Measurements from ENCODE around the gene ZNF177. TPM values are rescaled to one million over a fixed set of nuclear protein-coding genes. Genes with fewer than 3 reads are reported as not detected.
"Not testable (repeated sequence)": the region's sequence is repeated elsewhere in the genome, so short reads cannot be mapped to it uniquely, and the experiment has no call there.

Gene ZNF177
- 0.98 TPM for total RNA-seq

- no peak within 1 kb of the TSS for H3K27ac ChIP-seq
- peaks cover 26% of the 10 kb centered on the region for H3K9me3 ChIP-seq
- peak within 1 kb of the TSS; percentile 1 to 19 for H3K4me3 ChIP-seq
- TF ChIP-seq POLR2AphosphoS5 (IDR thresholded peaks at IDR 0.05; ENCODE audit: insufficient read depth in 1 of 2, low read depth in 1 of 2), result no peak
- TF ChIP-seq POLR2A (IDR thresholded peaks at IDR 0.05), result no peak
- TF ChIP-seq CTCF (IDR thresholded peaks at IDR 0.05), result no peak
- no peak for DNase-seq (ENCODE audit: extremely low spot score in 2 of 2)
- H3K36me3 ChIP-seq, result peaks cover 0 to 22% of the 10 kb centered on the region in 2 donors
- H3K4me1 ChIP-seq, result peaks cover 5% of the 10 kb centered on the region
- intact Hi-C loops (cut with DNase I), result no loop called here
- no peaks in the 10 kb centered on the region for H3K27me3 ChIP-seq
Observed at GRCh38 chr19:9362905-9363304, at the start of gene ZNF177. Gene ZNF177 (plus strand): TSS chr19:9363013. CDS start chr19:9378312, 15,299 bp downstream.

GRCh38 chr19:9313756-9314155 lies 49.1 kb upstream of the ZNF177 start:
- DNase-seq (ENCODE audit: extremely low spot score in 2 of 2), result no peak
- no peaks in the 10 kb centered on the region for H3K9me3 ChIP-seq
- intact Hi-C loops (cut with DNase I), result no loop called here
- H3K27ac ChIP-seq, result no peak overlapping the region
- H3K36me3 ChIP-seq, result no peaks in the 10 kb centered on the region
- no peaks in the 10 kb centered on the region for H3K27me3 ChIP-seq
- H3K4me1 ChIP-seq, result peaks cover 1% of the 10 kb centered on the region
- TF ChIP-seq POLR2AphosphoS5 (IDR thresholded peaks at IDR 0.05; ENCODE audit: insufficient read depth in 1 of 2, low read depth in 1 of 2) (no peak), CTCF (IDR thresholded peaks at IDR 0.05) (no peak), POLR2A (IDR thresholded peaks at IDR 0.05) (no peak)
- H3K4me3 ChIP-seq, result no peak overlapping the region

GRCh38 chr19:9321338-9321737 lies 41.5 kb upstream of the ZNF177 start:
- peaks cover 15% of the 10 kb centered on the region for H3K4me1 ChIP-seq
- TF ChIP-seq CTCF (IDR thresholded peaks at IDR 0.05), result no peak
- no peak for TF ChIP-seq POLR2A (IDR thresholded peaks at IDR 0.05)
- no peak for TF ChIP-seq POLR2AphosphoS5 (IDR thresholded peaks at IDR 0.05; ENCODE audit: insufficient read depth in 1 of 2, low read depth in 1 of 2)
- intact Hi-C loops (cut with DNase I), result no loop called here

GRCh38 chr19:9321756-9322155 lies 41.1 kb upstream of the ZNF177 start:
- H3K27me3 ChIP-seq; H3K4me3 ChIP-seq; H3K9me3 ChIP-seq; DNase-seq (ENCODE audit: extremely low spot score in 2 of 2); H3K27ac ChIP-seq; intact Hi-C loops (cut with DNase I): not testable (repeated sequence)
- H3K4me1 ChIP-seq, result peaks cover 15% of the 10 kb centered on the region
- H3K36me3 ChIP-seq, result peaks cover 0 to 11% of the 10 kb centered on the region in 2 donors

More at GRCh38 chr19:9321338-9321737, 41.5 kb upstream of the ZNF177 start:
- Histone ChIP-seq H3K9me3 (no peaks in the 10 kb centered on the region), H3K27ac (no peak overlapping the region), H3K36me3 (peaks cover 0 to 6% of the 10 kb centered on the region in 2 donors), H3K4me3 (no peak overlapping the region), H3K27me3 (no peaks in the 10 kb centered on the region)
- no peak for DNase-seq (ENCODE audit: extremely low spot score in 2 of 2)

- Histone ChIP-seq H3K36me3 (peaks cover 0 to 14% of the 10 kb centered on the region in 2 donors), H3K4me1 (peaks cover 15% of the 10 kb centered on the region)
- intact Hi-C loops (cut with DNase I); H3K9me3 ChIP-seq; H3K27ac ChIP-seq; DNase-seq (ENCODE audit: extremely low spot score in 2 of 2); H3K27me3 ChIP-seq; H3K4me3 ChIP-seq: not testable (repeated sequence)
Observed at GRCh38 chr19:9322201-9322600, 40.6 kb upstream of the ZNF177 start.

- intact Hi-C loops (cut with DNase I), result no loop called here
- peak overlapping the region; percentile 85 to 90 for H3K4me3 ChIP-seq
- peaks cover 0 to 25% of the 10 kb centered on the region in 2 donors for H3K36me3 ChIP-seq
- TF ChIP-seq POLR2AphosphoS5 (IDR thresholded peaks at IDR 0.05; ENCODE audit: insufficient read depth in 1 of 2, low read depth in 1 of 2), result no peak
- TF ChIP-seq POLR2A (IDR thresholded peaks at IDR 0.05), result no peak
- TF ChIP-seq CTCF (IDR thresholded peaks at IDR 0.05), result no peak
- peaks cover 3% of the 10 kb centered on the region for H3K9me3 ChIP-seq
- peak overlapping the region; percentile 75 for H3K27ac ChIP-seq
- no peak for DNase-seq (ENCODE audit: extremely low spot score in 2 of 2)
- H3K4me1 ChIP-seq, result peaks cover 15% of the 10 kb centered on the region
- no peaks in the 10 kb centered on the region for H3K27me3 ChIP-seq
Observed at GRCh38 chr19:9323557-9323918, 39.3 kb upstream of the ZNF177 start.
